ENCODE measurements around the gene NACC2.

NACC2 gene, protein sequence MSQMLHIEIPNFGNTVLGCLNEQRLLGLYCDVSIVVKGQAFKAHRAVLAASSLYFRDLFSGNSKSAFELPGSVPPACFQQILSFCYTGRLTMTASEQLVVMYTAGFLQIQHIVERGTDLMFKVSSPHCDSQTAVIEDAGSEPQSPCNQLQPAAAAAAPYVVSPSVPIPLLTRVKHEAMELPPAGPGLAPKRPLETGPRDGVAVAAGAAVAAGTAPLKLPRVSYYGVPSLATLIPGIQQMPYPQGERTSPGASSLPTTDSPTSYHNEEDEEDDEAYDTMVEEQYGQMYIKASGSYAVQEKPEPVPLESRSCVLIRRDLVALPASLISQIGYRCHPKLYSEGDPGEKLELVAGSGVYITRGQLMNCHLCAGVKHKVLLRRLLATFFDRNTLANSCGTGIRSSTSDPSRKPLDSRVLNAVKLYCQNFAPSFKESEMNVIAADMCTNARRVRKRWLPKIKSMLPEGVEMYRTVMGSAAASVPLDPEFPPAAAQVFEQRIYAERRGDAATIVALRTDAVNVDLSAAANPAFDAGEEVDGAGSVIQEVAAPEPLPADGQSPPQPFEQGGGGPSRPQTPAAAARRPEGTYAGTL

DNA sequence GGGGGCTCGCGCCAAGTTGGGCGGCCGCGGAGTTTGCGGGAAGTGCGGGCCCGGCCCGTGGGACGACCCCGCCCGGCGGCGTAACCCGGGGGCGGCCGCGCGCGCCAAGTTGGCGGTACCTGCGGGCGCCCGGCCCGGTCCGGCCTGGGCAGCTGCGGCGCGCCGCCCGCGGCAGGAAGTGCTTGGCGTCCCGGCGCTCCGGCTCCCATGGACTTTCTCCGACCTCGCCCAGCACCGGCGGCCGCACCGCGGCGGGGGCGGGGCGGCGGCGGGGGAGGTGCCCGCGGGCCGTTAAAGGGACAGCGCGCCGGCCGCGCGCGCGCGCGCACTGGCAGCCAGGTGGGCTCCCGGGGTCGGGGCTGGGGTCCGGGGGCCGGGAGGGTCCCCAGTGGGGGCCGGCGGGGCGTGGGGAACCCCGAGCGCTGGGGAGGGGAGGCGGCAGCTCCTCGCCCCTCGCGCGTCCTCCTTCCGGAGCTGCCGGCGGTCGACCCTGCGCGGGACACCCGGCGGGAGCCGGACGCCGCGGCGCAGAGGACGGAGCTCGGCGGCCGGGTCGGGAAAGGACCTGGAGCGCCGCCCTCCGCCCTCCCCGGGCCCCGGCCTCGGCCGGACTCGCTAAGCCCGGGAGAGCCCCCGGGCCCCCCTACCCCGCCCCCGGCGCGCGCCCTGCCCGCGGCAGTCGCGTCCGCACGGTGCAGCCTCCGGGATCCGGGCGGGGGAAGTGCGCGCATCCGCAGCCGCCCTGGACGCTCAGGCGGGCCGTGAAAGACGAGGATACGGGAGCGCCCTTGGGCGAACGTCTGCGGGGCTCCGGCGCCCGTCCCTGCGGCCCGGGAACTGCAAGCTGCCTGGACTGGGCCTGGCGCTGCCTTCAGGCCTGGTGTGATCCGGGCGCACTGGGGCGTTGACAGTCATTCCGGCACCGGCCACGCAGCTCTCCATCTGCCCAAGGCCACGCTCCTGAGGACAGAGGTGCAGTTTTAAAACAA lies at the start of gene NACC2:
TSS of gene NACC2 (minus strand) at position 220 of the 989 bp plus-strand sequence. CDS start 44,768 bp downstream, outside the sequence.
- no peak for TF ChIP-seq CTCF (IDR thresholded peaks at IDR 0.05; ENCODE audit: low read depth, low read length)
- DNase-seq (ENCODE audit: extremely low read depth, low read depth) = no peak

DNA sequence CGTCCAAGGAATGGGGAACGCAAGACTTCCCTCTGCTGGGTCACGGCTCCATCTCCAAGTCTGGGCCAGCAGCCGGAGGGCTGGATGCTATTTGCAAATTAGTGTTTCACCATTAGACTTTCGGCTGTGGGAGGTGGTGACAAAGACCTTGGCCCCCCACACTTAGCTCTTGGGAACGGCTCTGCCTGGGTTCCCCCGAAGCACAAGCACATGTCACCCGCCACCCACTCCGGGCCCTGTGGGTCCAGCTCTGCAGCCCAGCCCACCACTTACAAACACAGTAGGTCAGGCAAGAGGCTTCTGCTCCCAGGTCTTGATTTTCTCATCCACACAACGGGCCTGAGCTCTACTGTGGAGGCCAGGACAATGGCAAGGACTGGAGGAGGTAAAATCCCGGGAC lies 49.4 kb upstream of the NACC2 start:
- no peak for TF ChIP-seq CTCF (IDR thresholded peaks at IDR 0.05; ENCODE audit: low read depth, low read length)
- DNase-seq (ENCODE audit: extremely low read depth, low read depth) = no peak

DNA sequence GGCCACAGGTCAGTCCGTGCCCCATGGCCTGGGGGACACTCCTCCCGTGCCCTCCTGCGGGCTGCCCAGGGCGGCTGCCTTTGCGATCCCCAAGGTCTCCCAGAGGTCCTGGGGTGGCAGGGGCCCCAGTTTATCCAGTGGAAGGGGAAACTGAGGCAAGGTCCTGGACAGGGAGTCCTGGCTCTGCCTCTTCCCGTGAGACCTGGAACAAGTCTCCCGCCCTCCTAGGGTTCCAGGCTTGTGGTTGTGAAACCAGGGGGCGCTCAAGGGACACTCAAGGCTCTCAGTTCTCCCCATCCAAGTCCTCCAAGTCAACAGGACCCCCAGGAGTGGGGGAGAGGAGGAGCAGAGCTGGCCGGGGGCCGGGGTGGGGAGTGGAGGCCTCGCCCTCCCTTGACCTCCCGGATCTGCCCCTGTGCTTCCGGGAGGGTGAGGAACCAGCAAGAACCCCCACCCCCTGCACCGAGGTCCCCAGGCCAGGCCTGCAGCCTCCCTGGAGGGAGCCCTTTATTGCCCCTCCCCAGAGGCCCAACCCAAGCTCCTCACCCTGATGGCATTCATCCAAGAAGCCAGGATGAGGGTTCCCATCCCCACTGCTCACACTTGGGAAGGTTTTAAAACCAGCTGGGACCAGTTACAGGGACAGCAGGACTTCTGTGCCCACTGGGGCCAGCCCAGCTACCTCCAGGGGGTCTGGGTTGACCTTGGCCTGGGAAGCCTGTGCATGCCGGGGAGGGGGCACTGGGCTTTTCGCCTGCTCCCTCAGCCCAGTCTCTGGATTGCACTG lies 48.3 kb upstream of the NACC2 start:
- no peak for DNase-seq (ENCODE audit: extremely low read depth, low read depth)
- peak; percentile 11 for TF ChIP-seq CTCF (IDR thresholded peaks at IDR 0.05; ENCODE audit: low read depth, low read length)

DNA sequence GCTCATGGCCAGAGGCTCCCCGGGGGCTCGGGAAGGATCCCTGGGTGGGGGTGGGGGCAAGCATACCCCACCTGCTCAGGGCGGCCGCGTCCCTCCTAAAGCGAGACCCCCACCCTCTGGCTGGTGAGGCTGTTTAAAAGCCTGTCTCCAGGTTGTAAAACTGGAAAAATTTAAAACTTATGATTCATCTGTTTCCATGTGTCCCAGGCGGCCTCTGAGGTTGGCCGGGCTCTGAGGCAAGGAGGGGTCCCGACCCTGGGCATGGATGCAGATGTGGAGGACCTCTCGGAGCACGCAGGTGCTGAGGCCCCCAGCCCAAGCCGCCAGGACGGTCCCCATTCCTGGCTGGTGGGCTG lies 47.7 kb upstream of the NACC2 start:
- TF ChIP-seq CTCF (IDR thresholded peaks at IDR 0.05; ENCODE audit: low read depth, low read length) = no peak
- no peak for DNase-seq (ENCODE audit: extremely low read depth, low read depth)

- no peak for DNase-seq (ENCODE audit: extremely low read depth, low read depth)
- TF ChIP-seq CTCF (IDR thresholded peaks at IDR 0.05; ENCODE audit: low read depth, low read length) = no peak
Measured at GRCh38 chr9:136142414-136142796, 47.3 kb upstream of the NACC2 start.

- no peak for TF ChIP-seq CTCF (IDR thresholded peaks at IDR 0.05; ENCODE audit: low read depth, low read length)
- DNase-seq (ENCODE audit: extremely low read depth, low read depth) = no peak
Measured at GRCh38 chr9:136141682-136142413, 46.8 kb upstream of the NACC2 start.
